HG03103 (cell line): ENCODE data around the gene ZNF630.
"Not testable (repeated sequence)": the region's sequence is repeated elsewhere in the genome, so short reads cannot be mapped to it uniquely, and the experiment has no call there.

ENCODE experiments used
- ATAC-seq: cut with Tn5 transposase; IDR thresholded peaks from one replicate; pipeline ENCODE4 v1.9.1; 2021; ENCODE audit warnings: low read depth; ENCODE audit not compliant: unreplicated experiment

The ZNF630 gene

GRCh38 chrX:48030641-48031173, 40.7 kb downstream of the ZNF630 start:
- ATAC-seq: not testable (repeated sequence)

GRCh38 chrX:48030237-48030636, 41.2 kb downstream of the ZNF630 start:
- no peak for ATAC-seq

- no peak for ATAC-seq
Observed at GRCh38 chrX:48028091-48028490, 43.3 kb downstream of the ZNF630 start.

- ATAC-seq: not testable (repeated sequence)
Observed at GRCh38 chrX:48027545-48027944, 43.9 kb downstream of the ZNF630 start.

GRCh38 chrX:48025561-48025960, 45.9 kb downstream of the ZNF630 start:
- no peak for ATAC-seq

- ATAC-seq: no peak
Observed at GRCh38 chrX:48022738-48023137, 48.7 kb downstream of the ZNF630 start.

- ATAC-seq: no peak
Observed at GRCh38 chrX:48022100-48022499, 49.3 kb downstream of the ZNF630 start.

GRCh38 chrX:48021026-48021900, 50.2 kb downstream of the ZNF630 start:
- ATAC-seq: no peak

- ATAC-seq: not testable (repeated sequence)
Observed at GRCh38 chrX:48020472-48020871, 51.0 kb downstream of the ZNF630 start.

- not testable (repeated sequence) for ATAC-seq
Observed at GRCh38 chrX:48019892-48020291, 51.5 kb downstream of the ZNF630 start.

- ATAC-seq: not testable (repeated sequence)
Observed at GRCh38 chrX:48016583-48017310, 54.7 kb downstream of the ZNF630 start.

- ATAC-seq: not testable (repeated sequence)
Observed at GRCh38 chrX:48009445-48009960, 61.9 kb downstream of the ZNF630 start.
